ENCODE results near the gene CLIP1. TPM values are rescaled to one million over a fixed set of nuclear protein-coding genes. Genes with fewer than 3 reads are reported as not detected.

The CLIP1 gene
- total RNA-seq, 1 donor from 2014 or later, result 102 TPM

DNA sequence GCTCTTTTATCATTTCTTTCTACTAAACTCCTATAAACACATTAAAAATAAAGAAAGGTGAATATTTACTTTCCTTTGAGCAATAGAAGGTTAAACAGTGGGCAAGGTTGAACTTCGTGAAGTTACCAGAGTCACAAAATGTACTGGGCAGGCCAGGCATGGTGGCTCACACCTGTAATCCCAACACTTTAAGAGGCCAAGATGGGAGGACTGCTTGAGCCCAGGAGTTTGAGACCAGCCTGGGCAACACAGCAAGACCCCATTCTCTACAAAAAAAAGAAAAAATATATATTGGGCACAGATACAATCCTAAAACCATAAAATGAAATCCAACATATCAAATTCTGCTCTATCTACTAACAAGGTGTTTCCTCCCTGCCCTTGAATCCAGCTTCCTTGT is 95.5 kb downstream of the CLIP1 start:
- no peak for DNase-seq
- TF ChIP-seq, protein P1, sequence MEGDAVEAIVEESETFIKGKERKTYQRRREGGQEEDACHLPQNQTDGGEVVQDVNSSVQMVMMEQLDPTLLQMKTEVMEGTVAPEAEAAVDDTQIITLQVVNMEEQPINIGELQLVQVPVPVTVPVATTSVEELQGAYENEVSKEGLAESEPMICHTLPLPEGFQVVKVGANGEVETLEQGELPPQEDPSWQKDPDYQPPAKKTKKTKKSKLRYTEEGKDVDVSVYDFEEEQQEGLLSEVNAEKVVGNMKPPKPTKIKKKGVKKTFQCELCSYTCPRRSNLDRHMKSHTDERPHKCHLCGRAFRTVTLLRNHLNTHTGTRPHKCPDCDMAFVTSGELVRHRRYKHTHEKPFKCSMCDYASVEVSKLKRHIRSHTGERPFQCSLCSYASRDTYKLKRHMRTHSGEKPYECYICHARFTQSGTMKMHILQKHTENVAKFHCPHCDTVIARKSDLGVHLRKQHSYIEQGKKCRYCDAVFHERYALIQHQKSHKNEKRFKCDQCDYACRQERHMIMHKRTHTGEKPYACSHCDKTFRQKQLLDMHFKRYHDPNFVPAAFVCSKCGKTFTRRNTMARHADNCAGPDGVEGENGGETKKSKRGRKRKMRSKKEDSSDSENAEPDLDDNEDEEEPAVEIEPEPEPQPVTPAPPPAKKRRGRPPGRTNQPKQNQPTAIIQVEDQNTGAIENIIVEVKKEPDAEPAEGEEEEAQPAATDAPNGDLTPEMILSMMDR (IDR thresholded peaks at IDR 0.05; ENCODE audit: borderline replicate concordance), result no peak
- Histone ChIP-seq H3K9me3 (replicated peaks) (no peaks in the 10 kb centered on the region), H3K27me3 (ENCODE audit: low read depth) (no peaks in the 10 kb centered on the region), H3K4me1 (no peaks in the 10 kb centered on the region), H3K4me3 (no peak overlapping the region), H3K36me3 (peaks cover 80% of the 10 kb centered on the region), H3K27ac (replicated peaks) (no peak overlapping the region)
- intact Hi-C loops (cut with micrococcal nuclease), result no loop called here

DNA sequence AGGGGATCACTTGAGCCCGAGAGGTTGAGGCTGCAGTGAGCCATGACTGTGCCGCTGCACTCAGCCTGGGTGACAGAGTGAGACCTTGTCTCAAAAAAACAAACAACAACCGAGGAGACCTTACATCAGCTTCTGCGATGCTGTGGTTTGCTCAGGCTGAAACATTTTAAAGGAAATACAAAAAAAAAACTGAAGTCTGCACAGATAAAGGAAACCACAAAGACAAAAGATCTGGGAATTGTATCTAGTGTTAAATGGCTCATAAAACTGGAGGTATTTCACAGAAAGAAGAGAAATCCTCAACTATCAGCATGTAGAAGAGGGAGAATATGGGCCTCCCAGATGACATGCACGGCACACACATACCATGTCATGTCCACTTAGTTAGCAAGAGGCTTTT is 95.9 kb downstream of the CLIP1 start:
- Histone ChIP-seq H3K27me3 (ENCODE audit: low read depth) (no peaks in the 10 kb centered on the region), H3K4me3 (no peak overlapping the region), H3K9me3 (replicated peaks) (no peaks in the 10 kb centered on the region), H3K4me1 (no peaks in the 10 kb centered on the region), H3K27ac (replicated peaks) (no peak overlapping the region), H3K36me3 (peaks cover 79% of the 10 kb centered on the region)
- intact Hi-C loops (cut with micrococcal nuclease), result no loop called here
- no peak for DNase-seq
- TF ChIP-seq, protein P1 (IDR thresholded peaks at IDR 0.05; ENCODE audit: borderline replicate concordance), result no peak

DNA sequence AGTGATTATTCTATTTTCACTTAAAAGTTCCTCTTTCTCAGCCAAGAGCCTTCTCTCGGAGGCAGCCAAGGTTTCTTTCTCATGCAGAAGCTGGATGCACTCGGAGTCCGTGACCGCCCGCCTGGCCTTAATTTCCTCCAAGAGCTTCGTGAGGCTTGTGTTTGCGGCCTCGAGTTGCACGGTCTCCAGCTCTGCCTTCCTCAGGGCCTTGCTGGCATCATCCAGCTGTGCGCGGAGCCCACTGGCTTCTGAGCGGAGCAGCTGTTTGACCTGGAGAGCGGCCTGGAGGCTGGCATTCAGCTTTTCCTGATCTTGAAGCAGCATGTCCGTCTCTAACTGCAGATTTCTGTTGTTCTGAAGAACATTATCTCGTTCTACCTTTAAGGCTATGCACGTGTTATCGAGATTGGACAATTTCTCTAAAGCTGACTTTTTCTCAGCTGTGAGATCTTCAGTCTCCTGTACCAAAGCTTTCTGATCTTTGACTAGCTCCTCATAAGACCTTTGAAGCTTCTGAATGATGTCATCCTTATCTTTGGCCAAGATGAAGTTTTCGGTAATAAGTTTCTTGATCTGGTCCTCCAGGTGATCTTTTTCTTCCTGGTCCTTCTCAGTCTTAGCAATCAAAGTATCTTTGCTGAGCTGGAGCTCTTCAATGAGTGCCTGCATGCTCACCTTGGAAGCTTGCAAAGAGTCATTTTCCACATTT is 99.0 kb downstream of the CLIP1 start:
- intact Hi-C loops (cut with micrococcal nuclease), result no loop called here
- Histone ChIP-seq H3K9me3 (replicated peaks) (no peaks in the 10 kb centered on the region), H3K36me3 (peaks cover 67% of the 10 kb centered on the region), H3K27me3 (ENCODE audit: low read depth) (no peaks in the 10 kb centered on the region), H3K4me1 (peaks cover 10% of the 10 kb centered on the region), H3K27ac (replicated peaks) (no peak overlapping the region), H3K4me3 (no peak overlapping the region)
- DNase-seq, result no peak
- TF ChIP-seq, protein P1 (IDR thresholded peaks at IDR 0.05; ENCODE audit: borderline replicate concordance), result no peak

DNA sequence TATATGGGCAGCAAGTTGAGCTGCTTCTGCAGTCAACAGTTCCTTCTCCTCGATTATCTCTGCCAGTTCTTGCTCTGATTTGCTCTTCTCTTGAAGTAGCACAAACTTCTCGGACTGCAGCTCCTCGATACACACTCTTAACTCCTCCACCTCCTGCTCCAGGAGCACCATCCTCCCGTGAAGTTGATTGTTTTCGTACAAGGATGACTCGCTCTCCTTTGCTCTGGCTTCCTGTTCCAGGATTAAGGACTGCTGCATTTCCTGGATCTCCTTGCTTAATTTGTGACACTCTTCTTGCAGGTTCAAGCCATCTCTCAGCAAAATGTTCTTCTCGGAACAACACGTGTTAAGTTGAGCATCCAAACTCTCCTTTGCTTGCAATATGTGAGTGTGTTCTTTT is 100.0 kb downstream of the CLIP1 start:
- Histone ChIP-seq H3K9me3 (replicated peaks) (no peaks in the 10 kb centered on the region), H3K27ac (replicated peaks) (no peak overlapping the region), H3K27me3 (ENCODE audit: low read depth) (no peaks in the 10 kb centered on the region), H3K4me3 (no peak overlapping the region), H3K36me3 (peaks cover 67% of the 10 kb centered on the region), H3K4me1 (peaks cover 16% of the 10 kb centered on the region)
- TF ChIP-seq, protein P1 (IDR thresholded peaks at IDR 0.05; ENCODE audit: borderline replicate concordance), result no peak
- intact Hi-C loops (cut with micrococcal nuclease), result no loop called here
- no peak for DNase-seq

DNA sequence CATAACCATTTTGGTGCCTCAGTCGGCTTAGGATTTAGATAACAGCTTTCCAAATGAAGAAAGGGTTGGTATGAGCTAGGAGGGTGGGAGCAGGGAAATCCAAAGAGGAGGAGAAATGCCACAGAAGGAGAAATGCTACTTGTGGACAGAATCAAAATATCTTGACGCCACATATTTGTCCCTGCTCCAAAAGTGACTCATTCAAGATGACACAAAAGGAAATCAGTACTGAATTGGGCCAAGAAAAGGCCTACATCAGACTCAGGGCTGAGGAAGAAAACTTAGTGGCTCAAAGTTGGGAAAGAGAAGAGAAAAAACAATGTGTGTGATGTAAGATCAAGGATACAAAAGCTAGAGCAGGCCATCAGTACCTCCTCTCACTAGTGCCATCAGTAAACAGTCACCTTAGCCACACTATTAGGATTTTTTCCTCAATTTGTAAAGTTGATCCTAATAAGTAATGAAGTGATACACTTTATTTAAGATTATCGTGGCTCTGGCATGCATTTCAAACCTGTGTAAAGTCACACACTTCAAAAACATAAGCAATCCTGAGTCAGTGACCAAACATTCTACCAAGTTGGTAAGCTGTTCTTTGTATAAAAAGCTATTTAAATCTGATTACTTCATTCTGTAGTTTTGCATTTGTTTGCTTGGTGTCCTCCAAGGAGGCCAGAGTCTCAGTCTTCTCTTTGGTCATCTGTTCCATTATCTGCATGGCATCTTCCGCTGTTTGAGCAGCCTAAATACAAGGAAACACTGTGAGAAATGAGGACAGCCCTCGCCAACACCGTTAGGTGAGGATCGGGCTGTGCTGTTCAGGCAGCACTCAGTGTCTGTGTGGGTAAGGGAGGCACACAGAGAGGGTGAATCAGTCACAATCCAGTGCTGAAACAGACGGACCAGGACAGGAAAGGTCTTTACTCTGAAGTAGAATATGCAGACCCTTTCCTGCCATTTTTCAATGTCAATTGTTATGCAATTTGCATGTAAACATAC is 103.6 kb downstream of the CLIP1 start:
- Histone ChIP-seq H3K36me3 (peaks cover 75% of the 10 kb centered on the region), H3K27ac (replicated peaks) (peak overlapping the region; percentile 68), H3K9me3 (replicated peaks) (no peaks in the 10 kb centered on the region), H3K4me1 (peaks cover 16% of the 10 kb centered on the region), H3K27me3 (ENCODE audit: low read depth) (no peaks in the 10 kb centered on the region), H3K4me3 (no peak overlapping the region)
- intact Hi-C loops (cut with micrococcal nuclease), result no loop called here
- TF ChIP-seq, protein P1 (IDR thresholded peaks at IDR 0.05; ENCODE audit: borderline replicate concordance), result no peak
- no peak for DNase-seq

All from left ventricle myocardium inferior (tissue), 1 donor.